ENCODE measurements around the gene RNGTT.

Gene RNGTT

GRCh38 chr6:88695937-88696336 is 267.5 kb downstream of the RNGTT start:
- TF ChIP-seq JUND (IDR thresholded peaks at IDR 0.05; ENCODE audit: low read depth): no peak
- in situ Hi-C loops (cut with HindIII; ENCODE audit: low pct_unique_long_range_greater_than_20kb, low sequenced_read_pairs): no loop called here
- DNase-seq (ENCODE audit: low read depth in 1 of 2, low spot score in 1 of 2): no peak

- DNase-seq (ENCODE audit: low read depth in 1 of 2, low spot score in 1 of 2): no peak
- in situ Hi-C loops (cut with HindIII; ENCODE audit: low pct_unique_long_range_greater_than_20kb, low sequenced_read_pairs): no loop called here
- TF ChIP-seq JUND (IDR thresholded peaks at IDR 0.05; ENCODE audit: low read depth): no peak
Observed at GRCh38 chr6:88683734-88684133, 279.7 kb downstream of the RNGTT start.

- no peak for TF ChIP-seq JUND (IDR thresholded peaks at IDR 0.05; ENCODE audit: low read depth)
- in situ Hi-C loops (cut with HindIII; ENCODE audit: low pct_unique_long_range_greater_than_20kb, low sequenced_read_pairs): no loop called here
- no peak for DNase-seq (ENCODE audit: low read depth in 1 of 2, low spot score in 1 of 2)
Observed at GRCh38 chr6:88680654-88681053, 282.8 kb downstream of the RNGTT start.

GRCh38 chr6:88679841-88680240 is 283.6 kb downstream of the RNGTT start:
- in situ Hi-C loops (cut with HindIII; ENCODE audit: low pct_unique_long_range_greater_than_20kb, low sequenced_read_pairs): no loop called here
- no peak for TF ChIP-seq JUND (IDR thresholded peaks at IDR 0.05; ENCODE audit: low read depth)
- DNase-seq (ENCODE audit: low read depth in 1 of 2, low spot score in 1 of 2): no peak

GRCh38 chr6:88677356-88677755 is 286.1 kb downstream of the RNGTT start:
- no peak for DNase-seq (ENCODE audit: low read depth in 1 of 2, low spot score in 1 of 2)
- in situ Hi-C loops (cut with HindIII; ENCODE audit: low pct_unique_long_range_greater_than_20kb, low sequenced_read_pairs): no loop called here
- no peak for TF ChIP-seq JUND (IDR thresholded peaks at IDR 0.05; ENCODE audit: low read depth)

- in situ Hi-C loops (cut with HindIII; ENCODE audit: low pct_unique_long_range_greater_than_20kb, low sequenced_read_pairs): no loop called here
- no peak for DNase-seq (ENCODE audit: low read depth in 1 of 2, low spot score in 1 of 2)
- no peak for TF ChIP-seq JUND (IDR thresholded peaks at IDR 0.05; ENCODE audit: low read depth)
Observed at GRCh38 chr6:88671624-88672023, 291.8 kb downstream of the RNGTT start.

GRCh38 chr6:88670369-88670768 is 293.0 kb downstream of the RNGTT start:
- no peak for DNase-seq (ENCODE audit: low read depth in 1 of 2, low spot score in 1 of 2)
- no peak for TF ChIP-seq JUND (IDR thresholded peaks at IDR 0.05; ENCODE audit: low read depth)
- in situ Hi-C loops (cut with HindIII; ENCODE audit: low pct_unique_long_range_greater_than_20kb, low sequenced_read_pairs): no loop called here

GRCh38 chr6:88669475-88669874 is 293.9 kb downstream of the RNGTT start:
- in situ Hi-C loops (cut with HindIII; ENCODE audit: low pct_unique_long_range_greater_than_20kb, low sequenced_read_pairs): no loop called here
- TF ChIP-seq JUND (IDR thresholded peaks at IDR 0.05; ENCODE audit: low read depth): no peak
- DNase-seq (ENCODE audit: low read depth in 1 of 2, low spot score in 1 of 2): no peak

- in situ Hi-C loops (cut with HindIII; ENCODE audit: low pct_unique_long_range_greater_than_20kb, low sequenced_read_pairs): no loop called here
- TF ChIP-seq JUND (IDR thresholded peaks at IDR 0.05; ENCODE audit: low read depth): no peak
- no peak for DNase-seq (ENCODE audit: low read depth in 1 of 2, low spot score in 1 of 2)
Observed at GRCh38 chr6:88666901-88667300, 296.5 kb downstream of the RNGTT start.

GRCh38 chr6:88665131-88665530 is 298.3 kb downstream of the RNGTT start:
- TF ChIP-seq JUND (IDR thresholded peaks at IDR 0.05; ENCODE audit: low read depth): no peak
- in situ Hi-C loops (cut with HindIII; ENCODE audit: low pct_unique_long_range_greater_than_20kb, low sequenced_read_pairs): no loop called here
- peak in 1 of 2 experiments; percentile 72 for DNase-seq (ENCODE audit: low read depth in 1 of 2, low spot score in 1 of 2)

- in situ Hi-C loops (cut with HindIII; ENCODE audit: low pct_unique_long_range_greater_than_20kb, low sequenced_read_pairs): no loop called here
- no peak for TF ChIP-seq JUND (IDR thresholded peaks at IDR 0.05; ENCODE audit: low read depth)
- no peak for DNase-seq (ENCODE audit: low read depth in 1 of 2, low spot score in 1 of 2)
Observed at GRCh38 chr6:88663801-88664200, 299.6 kb downstream of the RNGTT start.

GRCh38 chr6:88662653-88663174 is 300.7 kb downstream of the RNGTT start:
- in situ Hi-C loops (cut with HindIII; ENCODE audit: low pct_unique_long_range_greater_than_20kb, low sequenced_read_pairs): no loop called here
- no peak for DNase-seq (ENCODE audit: low read depth in 1 of 2, low spot score in 1 of 2)
- no peak for TF ChIP-seq JUND (IDR thresholded peaks at IDR 0.05; ENCODE audit: low read depth)

GRCh38 chr6:88662163-88662580 is 301.2 kb downstream of the RNGTT start:
- peak in 1 of 2 experiments; percentile 19 for DNase-seq (ENCODE audit: low read depth in 1 of 2, low spot score in 1 of 2)
- in situ Hi-C loops (cut with HindIII; ENCODE audit: low pct_unique_long_range_greater_than_20kb, low sequenced_read_pairs): no loop called here
- no peak for TF ChIP-seq JUND (IDR thresholded peaks at IDR 0.05; ENCODE audit: low read depth)

- no peak for TF ChIP-seq JUND (IDR thresholded peaks at IDR 0.05; ENCODE audit: low read depth)
- no peak for DNase-seq (ENCODE audit: low read depth in 1 of 2, low spot score in 1 of 2)
- in situ Hi-C loops (cut with HindIII; ENCODE audit: low pct_unique_long_range_greater_than_20kb, low sequenced_read_pairs): no loop called here
Observed at GRCh38 chr6:88661136-88661535, 302.3 kb downstream of the RNGTT start.
